ENCODE results near the gene GRHL1. TPM values are rescaled to one million over a fixed set of nuclear protein-coding genes. Genes with fewer than 3 reads are reported as not detected.

The GRHL1 gene
- total RNA-seq, 1 donor from 2014 or later, result 6.2 TPM

DNA sequence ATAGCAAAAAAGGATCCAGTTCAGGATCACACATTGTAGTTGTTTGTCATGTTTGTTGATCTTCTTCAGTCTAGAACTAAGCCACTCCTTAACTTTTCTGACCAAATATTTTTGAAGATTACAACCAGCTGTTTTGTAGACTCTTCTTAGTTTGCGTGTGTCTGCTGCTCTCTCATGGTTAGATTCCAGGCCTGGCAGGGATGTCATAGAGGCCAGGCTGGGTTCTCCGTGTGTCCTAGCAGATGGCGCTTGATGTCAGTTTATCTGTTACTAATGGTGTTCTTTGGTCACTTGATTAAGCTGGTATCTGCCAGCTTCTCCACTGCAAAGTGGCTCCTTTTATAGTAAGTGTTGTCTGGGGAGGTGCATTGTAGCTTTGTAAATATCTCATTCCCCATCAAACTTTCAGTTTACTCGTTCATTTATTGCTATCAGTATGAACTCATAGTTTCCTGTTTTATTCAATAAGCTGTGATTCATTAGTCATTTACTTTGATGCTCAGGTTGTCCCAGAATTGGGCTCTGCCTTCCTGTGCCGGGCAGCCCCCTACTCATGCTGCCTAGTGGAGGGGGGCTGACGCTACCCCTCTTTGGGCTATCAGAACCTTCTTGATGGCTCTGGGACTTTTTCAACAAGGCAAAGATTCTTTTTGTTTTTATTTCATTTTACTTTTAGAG, 42.1 kb downstream of the GRHL1 start:
- Histone ChIP-seq H3K36me3 (ENCODE audit: control insufficient read depth, insufficient read depth, low read length) (no peaks in the 10 kb centered on the region), H3K27me3 (ENCODE audit: control insufficient read depth, insufficient read depth, low read length) (no peaks in the 10 kb centered on the region), H3K4me3 (ENCODE audit: low read depth, low read length) (no peak overlapping the region)
- TF ChIP-seq, protein P1, sequence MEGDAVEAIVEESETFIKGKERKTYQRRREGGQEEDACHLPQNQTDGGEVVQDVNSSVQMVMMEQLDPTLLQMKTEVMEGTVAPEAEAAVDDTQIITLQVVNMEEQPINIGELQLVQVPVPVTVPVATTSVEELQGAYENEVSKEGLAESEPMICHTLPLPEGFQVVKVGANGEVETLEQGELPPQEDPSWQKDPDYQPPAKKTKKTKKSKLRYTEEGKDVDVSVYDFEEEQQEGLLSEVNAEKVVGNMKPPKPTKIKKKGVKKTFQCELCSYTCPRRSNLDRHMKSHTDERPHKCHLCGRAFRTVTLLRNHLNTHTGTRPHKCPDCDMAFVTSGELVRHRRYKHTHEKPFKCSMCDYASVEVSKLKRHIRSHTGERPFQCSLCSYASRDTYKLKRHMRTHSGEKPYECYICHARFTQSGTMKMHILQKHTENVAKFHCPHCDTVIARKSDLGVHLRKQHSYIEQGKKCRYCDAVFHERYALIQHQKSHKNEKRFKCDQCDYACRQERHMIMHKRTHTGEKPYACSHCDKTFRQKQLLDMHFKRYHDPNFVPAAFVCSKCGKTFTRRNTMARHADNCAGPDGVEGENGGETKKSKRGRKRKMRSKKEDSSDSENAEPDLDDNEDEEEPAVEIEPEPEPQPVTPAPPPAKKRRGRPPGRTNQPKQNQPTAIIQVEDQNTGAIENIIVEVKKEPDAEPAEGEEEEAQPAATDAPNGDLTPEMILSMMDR (IDR thresholded peaks at IDR 0.05; ENCODE audit: insufficient read depth, low read length, poor library complexity, severe bottlenecking), result no peak
- no peak for DNase-seq (ENCODE audit: low read depth)

DNA sequence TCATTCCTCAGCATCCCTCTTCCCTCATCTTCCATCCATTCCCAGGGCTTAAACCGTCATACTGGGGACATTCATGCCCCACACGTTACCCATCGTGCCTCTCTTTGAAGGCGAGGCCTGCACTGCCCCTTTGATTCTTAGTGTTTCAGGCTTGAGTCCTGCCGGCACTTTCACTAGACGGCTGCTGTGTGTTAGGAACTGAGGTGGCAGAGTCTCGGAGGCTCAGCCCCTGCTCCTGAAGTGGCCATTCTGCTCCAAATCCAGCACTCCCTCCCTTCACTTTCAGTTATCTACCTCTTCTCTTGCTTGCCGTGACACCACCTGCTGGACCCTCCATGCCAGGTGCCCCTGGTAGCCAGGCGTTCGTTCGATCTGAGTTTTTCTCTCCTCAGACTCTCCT, 43.0 kb downstream of the GRHL1 start:
- Histone ChIP-seq H3K27me3 (ENCODE audit: control insufficient read depth, insufficient read depth, low read length) (no peaks in the 10 kb centered on the region), H3K4me3 (ENCODE audit: low read depth, low read length) (no peak overlapping the region), H3K36me3 (ENCODE audit: control insufficient read depth, insufficient read depth, low read length) (no peaks in the 10 kb centered on the region)
- TF ChIP-seq, protein P1 (IDR thresholded peaks at IDR 0.05; ENCODE audit: insufficient read depth, low read length, poor library complexity, severe bottlenecking), result no peak
- no peak for DNase-seq (ENCODE audit: low read depth)

DNA sequence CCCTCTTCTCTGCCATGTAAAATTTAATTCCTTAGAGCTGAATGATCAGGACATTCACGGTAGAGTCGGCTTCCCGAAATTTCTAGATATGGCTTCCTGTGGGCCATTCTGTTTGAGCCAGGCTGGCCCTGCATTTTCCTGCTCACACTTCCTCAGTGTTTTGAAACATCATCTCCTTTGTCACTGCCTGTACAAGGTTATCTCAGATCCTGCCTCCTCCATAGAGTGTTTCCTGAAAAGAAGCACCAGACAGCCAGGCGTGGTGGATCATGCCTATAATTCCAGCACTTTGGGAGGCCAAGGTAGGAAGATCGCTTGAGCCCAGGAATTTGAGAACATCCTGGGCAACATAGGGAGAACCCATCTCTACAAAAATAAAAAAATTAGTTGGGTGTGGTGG, 43.6 kb downstream of the GRHL1 start:
- H3K36me3 ChIP-seq (ENCODE audit: control insufficient read depth, insufficient read depth, low read length), result no peaks in the 10 kb centered on the region
- no peak for DNase-seq (ENCODE audit: low read depth)
- H3K27me3 ChIP-seq (ENCODE audit: control insufficient read depth, insufficient read depth, low read length), result no peaks in the 10 kb centered on the region
- TF ChIP-seq, protein P1 (IDR thresholded peaks at IDR 0.05; ENCODE audit: insufficient read depth, low read length, poor library complexity, severe bottlenecking), result no peak
- H3K4me3 ChIP-seq (ENCODE audit: low read depth, low read length), result no peak overlapping the region

DNA sequence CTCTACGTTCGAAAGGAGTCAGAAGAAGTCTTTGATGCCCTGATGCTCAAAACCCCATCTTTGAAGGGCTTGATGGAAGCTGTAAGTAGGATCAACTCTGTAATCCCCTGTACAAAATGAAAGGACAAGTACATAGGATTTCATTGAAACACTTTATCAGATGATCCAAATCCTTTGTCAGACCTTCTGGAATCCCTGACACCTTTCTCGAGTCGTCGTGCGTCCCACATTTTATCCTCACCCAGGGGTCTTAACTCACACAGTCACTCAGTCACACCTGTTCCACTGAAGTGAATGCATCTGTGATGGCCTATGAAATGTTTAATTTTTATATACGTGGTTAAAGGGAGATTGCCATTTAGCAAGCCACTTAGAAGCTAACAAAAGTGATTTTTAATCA, 44.8 kb downstream of the GRHL1 start:
- Histone ChIP-seq H3K4me3 (ENCODE audit: low read depth, low read length) (no peak overlapping the region), H3K36me3 (ENCODE audit: control insufficient read depth, insufficient read depth, low read length) (no peaks in the 10 kb centered on the region), H3K27me3 (ENCODE audit: control insufficient read depth, insufficient read depth, low read length) (no peaks in the 10 kb centered on the region)
- no peak for DNase-seq (ENCODE audit: low read depth)
- TF ChIP-seq, protein P1 (IDR thresholded peaks at IDR 0.05; ENCODE audit: insufficient read depth, low read length, poor library complexity, severe bottlenecking), result no peak

DNA sequence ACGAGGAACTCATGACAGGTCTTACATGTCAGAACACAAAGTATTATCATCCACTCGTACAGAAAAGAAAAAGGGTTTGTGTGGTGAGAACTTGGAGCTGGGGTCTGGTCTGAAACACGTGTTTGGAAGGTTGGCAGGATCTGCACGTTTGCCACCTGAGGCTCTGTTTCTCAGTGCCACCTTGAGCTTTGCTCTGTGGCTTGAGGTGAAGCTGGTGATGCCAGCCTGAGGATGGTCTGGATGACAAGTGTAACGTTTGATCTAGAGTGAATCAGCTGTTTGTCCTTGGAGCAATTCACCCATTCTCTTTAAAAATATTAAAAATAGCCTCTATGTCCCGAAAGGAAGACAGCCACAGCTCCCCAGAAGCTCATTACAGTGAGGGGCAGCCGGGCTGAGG, 46.4 kb downstream of the GRHL1 start:
- TF ChIP-seq, protein P1 (IDR thresholded peaks at IDR 0.05; ENCODE audit: insufficient read depth, low read length, poor library complexity, severe bottlenecking), result no peak
- Histone ChIP-seq H3K36me3 (ENCODE audit: control insufficient read depth, insufficient read depth, low read length) (no peaks in the 10 kb centered on the region), H3K4me3 (ENCODE audit: low read depth, low read length) (no peak overlapping the region), H3K27me3 (ENCODE audit: control insufficient read depth, insufficient read depth, low read length) (no peaks in the 10 kb centered on the region)
- no peak for DNase-seq (ENCODE audit: low read depth)
